ENCODE data around the gene ZNF134. TPM values are rescaled to one million over a fixed set of nuclear protein-coding genes. Genes with fewer than 3 reads are reported as not detected.
A peak's percentile ranks its signal among the peaks of the same experiment; 100 is the strongest.

ZNF134 gene
- polyA plus RNA-seq, 1 donor from 2014 or later = 13.5 TPM

GRCh38 chr19:57611113-57611512, 2.9 kb upstream of the ZNF134 start:
- Mint-ChIP-seq H3K4me1 (peaks cover 19 to 20% (median 20%) of the 10 kb centered on the region in 3 donors), H3K9me3 (peaks cover 21 to 23% (median 21%) of the 10 kb centered on the region in 3 donors), H3K27me3 (no peaks in the 10 kb centered on the region), H3K4me3 (peak overlapping the region in 2 of 4 donors; percentile 20 to 26), H3K36me3 (peaks cover 19% of the 10 kb centered on the region), H3K27ac (no peak overlapping the region)

GRCh38 chr19:57615346-57615745, 1.3 kb downstream of the ZNF134 start:
- H3K4me1 Mint-ChIP-seq = peaks cover 20 to 23% (median 20%) of the 10 kb centered on the region in 3 donors
- peaks cover 37 to 49% (median 39%) of the 10 kb centered on the region in 3 donors for H3K9me3 Mint-ChIP-seq

GRCh38 chr19:57620673-57621348, 6.8 kb downstream of the ZNF134 start:
- Mint-ChIP-seq H3K36me3 (peaks cover 55% of the 10 kb centered on the region), H3K4me1 (peaks cover 2 to 6% (median 2%) of the 10 kb centered on the region in 3 donors), H3K4me3 (peak overlapping the region in 1 of 4 donors; percentile 52), H3K27me3 (no peaks in the 10 kb centered on the region), H3K27ac (peak overlapping the region in 1 of 3 donors; percentile 16), H3K9me3 (peaks cover 28 to 46% (median 44%) of the 10 kb centered on the region in 3 donors)

More at GRCh38 chr19:57615346-57615745, 1.3 kb downstream of the ZNF134 start:
- peak overlapping the region; percentile 10 to 72 (median 63) for H3K27ac Mint-ChIP-seq
- peak overlapping the region; percentile 74 to 98 (median 94) for H3K4me3 Mint-ChIP-seq
- no peaks in the 10 kb centered on the region for H3K27me3 Mint-ChIP-seq
- peaks cover 49% of the 10 kb centered on the region for H3K36me3 Mint-ChIP-seq

- H3K4me3 Mint-ChIP-seq = no peak overlapping the region
- peaks cover 39% of the 10 kb centered on the region for H3K36me3 Mint-ChIP-seq
- H3K4me1 Mint-ChIP-seq = no peaks in the 10 kb centered on the region
- no peaks in the 10 kb centered on the region for H3K27me3 Mint-ChIP-seq
- H3K27ac Mint-ChIP-seq = no peak overlapping the region
- H3K9me3 Mint-ChIP-seq = peaks cover 16 to 34% (median 32%) of the 10 kb centered on the region in 3 donors
These were observed 9.0 kb downstream of the ZNF134 start for GRCh38 chr19:57623091-57623490.

GRCh38 chr19:57632987-57633831, 19.2 kb downstream of the ZNF134 start, which contains the start of gene ZNF211:
Gene ZNF211 (plus strand): TSS chr19:57633168. CDS start chr19:57633347, 179 bp downstream.
- Mint-ChIP-seq H3K27ac (peak within 1 kb of the TSS; percentile 43 to 93 (median 89)), H3K36me3 (peaks cover 29% of the 10 kb centered on the region), H3K9me3 (peaks cover 5 to 36% (median 15%) of the 10 kb centered on the region in 3 donors), H3K27me3 (no peaks in the 10 kb centered on the region), H3K4me1 (peaks cover 11 to 21% (median 21%) of the 10 kb centered on the region in 3 donors), H3K4me3 (peak within 1 kb of the TSS; percentile 93 to 98 (median 96))

GRCh38 chr19:57633832-57634131, 19.7 kb downstream of the ZNF134 start:
- Mint-ChIP-seq H3K4me1 (peaks cover 11 to 21% (median 21%) of the 10 kb centered on the region in 3 donors), H3K36me3 (peaks cover 35% of the 10 kb centered on the region), H3K27ac (peak overlapping the region in 2 of 3 donors; percentile 43 to 93), H3K27me3 (no peaks in the 10 kb centered on the region), H3K9me3 (peaks cover 8 to 38% (median 19%) of the 10 kb centered on the region in 3 donors), H3K4me3 (peak overlapping the region; percentile 93 to 98 (median 96))

GRCh38 chr19:57637379-57637778, 23.3 kb downstream of the ZNF134 start:
- peaks cover 24 to 59% (median 37%) of the 10 kb centered on the region in 3 donors for H3K9me3 Mint-ChIP-seq
- no peak overlapping the region for H3K27ac Mint-ChIP-seq
- H3K36me3 Mint-ChIP-seq = peaks cover 59% of the 10 kb centered on the region
- peaks cover 14 to 21% (median 21%) of the 10 kb centered on the region in 3 donors for H3K4me1 Mint-ChIP-seq
- H3K4me3 Mint-ChIP-seq = no peak overlapping the region
- no peaks in the 10 kb centered on the region for H3K27me3 Mint-ChIP-seq

GRCh38 chr19:57641715-57642234, 27.7 kb downstream of the ZNF134 start:
- Mint-ChIP-seq H3K27me3 (no peaks in the 10 kb centered on the region), H3K4me1 (peaks cover 0 to 4% (median 0%) of the 10 kb centered on the region in 3 donors), H3K27ac (no peak overlapping the region), H3K9me3 (peaks cover 24 to 59% (median 41%) of the 10 kb centered on the region in 3 donors), H3K4me3 (peak overlapping the region in 1 of 4 donors; percentile 27), H3K36me3 (peaks cover 50% of the 10 kb centered on the region)

GRCh38 chr19:57642396-57643046, 28.5 kb downstream of the ZNF134 start:
- no peaks in the 10 kb centered on the region for H3K27me3 Mint-ChIP-seq
- no peak overlapping the region for H3K27ac Mint-ChIP-seq
- H3K36me3 Mint-ChIP-seq = peaks cover 43% of the 10 kb centered on the region
- H3K4me1 Mint-ChIP-seq = peaks cover 0 to 2% (median 0%) of the 10 kb centered on the region in 3 donors
- H3K4me3 Mint-ChIP-seq = no peak overlapping the region
- peaks cover 22 to 52% (median 34%) of the 10 kb centered on the region in 3 donors for H3K9me3 Mint-ChIP-seq

GRCh38 chr19:57643734-57644133, 29.7 kb downstream of the ZNF134 start:
- H3K4me3 Mint-ChIP-seq = no peak overlapping the region
- H3K4me1 Mint-ChIP-seq = peaks cover 0 to 2% (median 0%) of the 10 kb centered on the region in 3 donors
- H3K27me3 Mint-ChIP-seq = no peaks in the 10 kb centered on the region
- peaks cover 32% of the 10 kb centered on the region for H3K36me3 Mint-ChIP-seq
- no peak overlapping the region for H3K27ac Mint-ChIP-seq
- H3K9me3 Mint-ChIP-seq = peaks cover 18 to 45% (median 26%) of the 10 kb centered on the region in 3 donors

GRCh38 chr19:57648331-57649003, 34.4 kb downstream of the ZNF134 start:
- Mint-ChIP-seq H3K27me3 (peaks cover 2% of the 10 kb centered on the region), H3K4me3 (no peak overlapping the region), H3K4me1 (no peaks in the 10 kb centered on the region), H3K9me3 (peaks cover 3 to 23% (median 10%) of the 10 kb centered on the region in 3 donors), H3K36me3 (peaks cover 2% of the 10 kb centered on the region), H3K27ac (no peak overlapping the region)

GRCh38 chr19:57651654-57651996, 37.6 kb downstream of the ZNF134 start:
- H3K4me1 Mint-ChIP-seq = no peaks in the 10 kb centered on the region
- H3K9me3 Mint-ChIP-seq = peaks cover 5 to 23% (median 22%) of the 10 kb centered on the region in 3 donors
- H3K4me3 Mint-ChIP-seq = no peak overlapping the region
- H3K36me3 Mint-ChIP-seq = no peaks in the 10 kb centered on the region
- H3K27ac Mint-ChIP-seq = no peak overlapping the region
- H3K27me3 Mint-ChIP-seq = peaks cover 10% of the 10 kb centered on the region

GRCh38 chr19:57653689-57654088, 39.6 kb downstream of the ZNF134 start:
- H3K27ac Mint-ChIP-seq = no peak overlapping the region
- peaks cover 10% of the 10 kb centered on the region for H3K27me3 Mint-ChIP-seq
- no peaks in the 10 kb centered on the region for H3K4me1 Mint-ChIP-seq
- peaks cover 5 to 25% (median 22%) of the 10 kb centered on the region in 3 donors for H3K9me3 Mint-ChIP-seq
- no peak overlapping the region for H3K4me3 Mint-ChIP-seq
- H3K36me3 Mint-ChIP-seq = no peaks in the 10 kb centered on the region

- Mint-ChIP-seq H3K4me3 (no peak overlapping the region), H3K27ac (no peak overlapping the region), H3K4me1 (no peaks in the 10 kb centered on the region), H3K27me3 (peaks cover 11% of the 10 kb centered on the region), H3K36me3 (no peaks in the 10 kb centered on the region), H3K9me3 (peaks cover 5 to 21% (median 18%) of the 10 kb centered on the region in 3 donors)
These were observed 41.4 kb downstream of the ZNF134 start for GRCh38 chr19:57655443-57655842.
